ENCODE results near the gene ALPG.

DNA sequence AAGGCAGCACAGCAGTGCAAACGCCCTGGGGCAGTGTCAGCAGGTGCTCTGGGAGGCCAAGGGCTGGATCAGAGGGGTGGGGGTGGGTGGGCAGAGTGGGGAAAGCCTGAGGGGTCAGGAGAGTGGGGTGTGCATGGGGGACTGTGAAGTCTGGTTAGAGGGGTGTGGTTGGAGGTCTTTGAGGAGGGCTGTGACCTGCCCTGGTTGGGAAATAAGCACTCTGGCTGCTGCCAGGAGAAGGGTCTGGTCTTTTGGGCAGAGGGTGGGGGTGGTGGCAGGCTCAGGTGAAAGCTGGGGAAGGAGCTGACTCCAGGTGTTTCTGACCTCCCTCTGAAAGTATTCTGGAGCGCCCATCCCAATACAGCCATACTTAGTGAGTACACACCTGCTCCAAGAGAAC, 53.5 kb downstream of the ALPG start:
- TF ChIP-seq POLR2A (IDR thresholded peaks at IDR 0.05; ENCODE audit: low read depth) (no peak), POLR2AphosphoS5 (IDR thresholded peaks at IDR 0.05) (no peak), EP300 (IDR thresholded peaks at IDR 0.05) (no peak)
- TF ChIP-seq, protein P1, sequence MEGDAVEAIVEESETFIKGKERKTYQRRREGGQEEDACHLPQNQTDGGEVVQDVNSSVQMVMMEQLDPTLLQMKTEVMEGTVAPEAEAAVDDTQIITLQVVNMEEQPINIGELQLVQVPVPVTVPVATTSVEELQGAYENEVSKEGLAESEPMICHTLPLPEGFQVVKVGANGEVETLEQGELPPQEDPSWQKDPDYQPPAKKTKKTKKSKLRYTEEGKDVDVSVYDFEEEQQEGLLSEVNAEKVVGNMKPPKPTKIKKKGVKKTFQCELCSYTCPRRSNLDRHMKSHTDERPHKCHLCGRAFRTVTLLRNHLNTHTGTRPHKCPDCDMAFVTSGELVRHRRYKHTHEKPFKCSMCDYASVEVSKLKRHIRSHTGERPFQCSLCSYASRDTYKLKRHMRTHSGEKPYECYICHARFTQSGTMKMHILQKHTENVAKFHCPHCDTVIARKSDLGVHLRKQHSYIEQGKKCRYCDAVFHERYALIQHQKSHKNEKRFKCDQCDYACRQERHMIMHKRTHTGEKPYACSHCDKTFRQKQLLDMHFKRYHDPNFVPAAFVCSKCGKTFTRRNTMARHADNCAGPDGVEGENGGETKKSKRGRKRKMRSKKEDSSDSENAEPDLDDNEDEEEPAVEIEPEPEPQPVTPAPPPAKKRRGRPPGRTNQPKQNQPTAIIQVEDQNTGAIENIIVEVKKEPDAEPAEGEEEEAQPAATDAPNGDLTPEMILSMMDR (IDR thresholded peaks at IDR 0.05), result no peak
